Epithelial cell of proximal tubule (primary cell): ENCODE results near the gene CPHXL. TPM values are rescaled to one million over a fixed set of nuclear protein-coding genes. Genes with fewer than 3 reads are reported as not detected.

ENCODE experiments used
- DNase-seq: peaks from one replicate; pipeline ENCODE4 v3.0.0-alpha.2; 2011; ENCODE audit warnings: low read depth
- H3K4me3 ChIP-seq: 2 replicates; pipeline ENCODE4 v1.5.1; 2011; ENCODE audit warnings: low read depth, mild to moderate bottlenecking, low read length
- CTCF ChIP-seq: conservative IDR thresholded peaks from 2 replicates; pipeline ENCODE4 v1.5.1; 2012; ENCODE audit warnings: low read depth, mild to moderate bottlenecking, low read length
- total RNA-seq: library from RNA; depleted of rRNA; stranded (reverse); fragments of >200 nt; gene quantifications from 2 replicates; pipeline ENCODE4 v1.2.3, GENCODE V29; 2015

The CPHXL gene
- total RNA-seq, 1 donor from 2014 or later, result not detected

DNA sequence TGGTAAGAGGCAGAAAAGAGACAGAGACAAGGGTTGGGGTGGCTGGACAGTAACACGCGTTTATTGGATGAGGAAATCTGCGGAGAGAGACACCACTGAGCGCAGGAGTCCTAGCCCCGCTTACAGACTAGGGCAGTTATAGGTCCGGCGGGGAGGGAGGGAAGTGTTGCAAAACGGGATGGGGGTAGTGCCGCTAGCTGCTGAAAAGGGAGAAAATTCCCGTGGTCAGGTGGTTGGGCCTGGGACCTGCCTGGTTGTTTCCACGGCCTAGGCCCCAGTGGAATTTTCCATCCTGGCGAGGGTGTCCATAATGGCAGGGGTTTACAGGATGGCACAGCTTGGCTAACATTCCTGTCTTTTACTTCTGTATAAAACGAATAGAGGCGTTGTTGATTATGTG, 44.0 kb downstream of the CPHXL start:
- H3K4me3 ChIP-seq, result no peak overlapping the region
- DNase-seq, result no peak
- no peak for TF ChIP-seq CTCF

- TF ChIP-seq CTCF, result no peak
- DNase-seq, result no peak
- H3K4me3 ChIP-seq, result no peak overlapping the region
Observed at GRCh38 chr16:75679366-75679765, 46.9 kb downstream of the CPHXL start.

GRCh38 chr16:75676909-75677308, 49.4 kb downstream of the CPHXL start, which contains the start of gene CPHXL2:
CPHXL2 (minus strand) TSS chr16:75677009; CDS start chr16:75676999, 10 bp downstream.
- no peak within 1 kb of the TSS for H3K4me3 ChIP-seq
- no peak for TF ChIP-seq CTCF
- no peak for DNase-seq

GRCh38 chr16:75667503-75667902, 58.8 kb downstream of the CPHXL start:
- no peak for TF ChIP-seq CTCF
- no peak for DNase-seq
- H3K4me3 ChIP-seq, result no peak overlapping the region

Other genes with a start within 250 kb of the CPHXL start
- 2.2 and 3.0 TPM in 2 replicates for gene CHST6, start 231.0 kb downstream of the CPHXL start, total RNA-seq
- not detected in 2 replicates for gene CHST5, start 190.4 kb downstream of the CPHXL start, total RNA-seq
- 12.5 and 14.0 TPM in 2 replicates for gene TMEM231, start 170.2 kb downstream of the CPHXL start, total RNA-seq
- gene GABARAPL2, start 160.1 kb downstream of the CPHXL start, total RNA-seq, result 57.6 and 79.8 TPM in 2 replicates
- gene ADAT1, start 103.2 kb downstream of the CPHXL start, total RNA-seq, result 47.0 and 71.4 TPM in 2 replicates
- 180 and 261 TPM in 2 replicates for gene KARS1, start 78.8 kb downstream of the CPHXL start, total RNA-seq
- 34.6 and 35.3 TPM in 2 replicates for gene TERF2IP, start 78.7 kb downstream of the CPHXL start, total RNA-seq
- not detected in 2 replicates for gene CPHXL2, start 49.5 kb downstream of the CPHXL start, total RNA-seq
- gene DUXB, start 25.0 kb downstream of the CPHXL start, total RNA-seq, result not detected in 2 replicates